Neuronal stem cell (in vitro differentiated cells): ENCODE measurements around the gene MINDY3.

Experiments
- DNase-seq: peaks from one replicate; pipeline ENCODE4 v3.0.0-alpha.2; 2013; ENCODE audit warnings: low spot score
- H2AFZ ChIP-seq: one replicate; pipeline ENCODE4 v1.6.1; 2013; ENCODE audit warnings: mild to moderate bottlenecking, low read length, inconsistent platforms
- H2AK5ac ChIP-seq: 2 replicates; pipeline ENCODE4 v1.6.1; 2013; ENCODE audit warnings: low read depth, mild to moderate bottlenecking, inconsistent platforms, low read length, moderate library complexity, mixed read lengths
- H2BK120ac ChIP-seq: 2 replicates; pipeline ENCODE4 v1.6.1; 2013; ENCODE audit warnings: low read depth, mild to moderate bottlenecking, inconsistent platforms, low read length, moderate library complexity, mixed read lengths
- H2BK12ac ChIP-seq: one replicate; pipeline ENCODE4 v1.6.1; 2013; ENCODE audit warnings: low read length, inconsistent platforms
- H2BK15ac ChIP-seq: 2 replicates; pipeline ENCODE4 v1.6.1; 2013; ENCODE audit warnings: mild to moderate bottlenecking, low read length, inconsistent platforms, mixed read lengths
- H2BK5ac ChIP-seq: one replicate; pipeline ENCODE4 v1.6.1; 2013; ENCODE audit warnings: inconsistent platforms, mild to moderate bottlenecking, low read length, moderate library complexity
- H3K14ac ChIP-seq: one replicate; pipeline ENCODE4 v1.6.1; 2013; ENCODE audit warnings: low read length, inconsistent platforms
- H3K18ac ChIP-seq: 2 replicates; pipeline ENCODE4 v1.6.1; 2013; ENCODE audit warnings: low read length, inconsistent platforms
- H3K23ac ChIP-seq: 2 replicates; pipeline ENCODE4 v1.6.1; 2013; ENCODE audit warnings: low read depth, mild to moderate bottlenecking, mixed read lengths, low read length, inconsistent platforms; ENCODE audit not compliant: poor library complexity
- H3K27ac ChIP-seq: replicated peaks from 3 replicates; pipeline ENCODE4 v1.5.1; 2013; ENCODE audit warnings: low read length, inconsistent platforms
- H3K27me3 ChIP-seq, 3 experiments: 2 replicates each; pipeline ENCODE4 v1.6.1; 2013; ENCODE audit warnings: low read length in 3 of 3, mild to moderate bottlenecking in 2 of 3, inconsistent platforms in 1 of 3, low read depth in 1 of 3, mixed read lengths in 1 of 3, moderate library complexity in 1 of 3; ENCODE audit not compliant: control insufficient read depth in 3 of 3, insufficient read depth in 3 of 3
- H3K36me3 ChIP-seq, 2 donors: replicated peaks in 1 of 2; 2 replicates each; pipeline ENCODE4 v1.6.1; 2013; ENCODE audit warnings: low read length in 2 of 2; ENCODE audit not compliant: control insufficient read depth in 2 of 2, insufficient read depth in 2 of 2
- H3K4ac ChIP-seq: 2 replicates; pipeline ENCODE4 v1.6.1; 2013; ENCODE audit warnings: inconsistent platforms, mild to moderate bottlenecking, low read length, moderate library complexity
- H3K4me1 ChIP-seq, 2 donors: 1 replicate in 1 of 2; 2 replicates in 1 of 2; pipeline ENCODE4 v1.6.1; 2013; ENCODE audit warnings: low read length in 2 of 2, low read depth in 1 of 2; ENCODE audit not compliant: control insufficient read depth in 2 of 2, insufficient read depth in 1 of 2
- H3K4me2 ChIP-seq: one replicate; pipeline ENCODE4 v1.6.1; 2013; ENCODE audit warnings: mild to moderate bottlenecking, low read length, inconsistent platforms; ENCODE audit not compliant: insufficient read depth, poor library complexity, severe bottlenecking
- H3K4me3 ChIP-seq, 2 donors: 2 replicates each; pipeline ENCODE4 v1.5.1; 2013; ENCODE audit warnings: low read length in 2 of 2, mild to moderate bottlenecking in 2 of 2, inconsistent platforms in 1 of 2, moderate library complexity in 1 of 2
- H3K79me1 ChIP-seq: one replicate; pipeline ENCODE4 v1.6.1; 2013; ENCODE audit warnings: low read depth, mild to moderate bottlenecking, inconsistent platforms, low read length, moderate library complexity
- H3K9ac ChIP-seq: one replicate; pipeline ENCODE4 v1.6.1; 2013; ENCODE audit warnings: mild to moderate bottlenecking, low read depth, low read length, inconsistent platforms; ENCODE audit not compliant: poor library complexity
- H3K9me3 ChIP-seq, 2 donors: replicated peaks in 1 of 2; 2 replicates each; pipeline versions ENCODE3 to v1.6.1; 2013; ENCODE audit warnings: low read length in 2 of 2, mild to moderate bottlenecking in 2 of 2, inconsistent platforms in 1 of 2, low read depth in 1 of 2, mixed read lengths in 1 of 2, moderate library complexity in 1 of 2; ENCODE audit not compliant: control insufficient read depth in 2 of 2, insufficient read depth in 1 of 2
- H4K8ac ChIP-seq: one replicate; pipeline ENCODE4 v1.6.1; 2013; ENCODE audit warnings: low read depth, mild to moderate bottlenecking, inconsistent platforms, low read length, moderate library complexity
- H4K91ac ChIP-seq: one replicate; pipeline ENCODE4 v1.6.1; 2013; ENCODE audit warnings: low read length, low read depth, mild to moderate bottlenecking, inconsistent platforms; ENCODE audit not compliant: poor library complexity
- WGBS, 2 donors: extraction: QIAGEN DNeasy Blood & Tissue Kit; methylation state at CpG; one replicate each; pipeline ENCODE4 v1.1.7; 2013; ENCODE audit warnings: missing lambda C conversion rate in 2 of 2, mixed read lengths in 1 of 2; ENCODE audit not compliant: insufficient read length in 2 of 2, insufficient replicate concordance in 1 of 2; ENCODE audit errors: extremely low coverage in 2 of 2; 5-methylcytosine and 5-hydroxymethylcytosine counted together

Gene MINDY3

GRCh38 chr10:15730341-15730740 is 130.0 kb downstream of the MINDY3 start:
- no peaks in the 10 kb centered on the region for H3K9me3 ChIP-seq

DNA sequence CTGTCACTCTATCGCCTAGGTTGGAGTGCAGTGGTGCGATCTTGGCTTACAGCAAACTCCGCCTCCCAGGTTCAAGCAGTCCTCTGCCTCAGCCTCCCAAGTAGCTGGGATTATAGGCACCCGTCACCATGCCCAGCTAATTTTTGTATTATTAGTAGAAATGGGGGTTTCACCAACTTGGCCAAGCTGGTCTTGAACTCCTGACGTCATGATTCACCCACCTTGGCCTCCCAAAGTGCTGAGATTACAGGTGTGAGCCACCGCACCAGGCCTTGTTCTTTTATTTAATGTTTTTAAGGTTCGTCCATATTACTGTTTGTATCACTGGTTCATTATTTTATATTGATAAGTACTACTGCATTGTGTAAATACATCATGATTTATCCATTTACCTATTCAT is 130.4 kb downstream of the MINDY3 start:
- no peak overlapping the region for H3K9ac ChIP-seq
- no peaks in the 10 kb centered on the region for H3K4me1 ChIP-seq
- H3K79me1 ChIP-seq, result no peaks in the 10 kb centered on the region
- no peak overlapping the region for H3K23ac ChIP-seq
- no peaks in the 10 kb centered on the region for H3K36me3 ChIP-seq
- no peak for DNase-seq
- H3K14ac ChIP-seq, result no peak overlapping the region
- H3K27me3 ChIP-seq, result peaks cover 0 to 3% (median 0%) of the 10 kb centered on the region in 3 experiments
- no peak overlapping the region for H3K4me2 ChIP-seq
- H2AK5ac ChIP-seq, result no peak overlapping the region
- H4K8ac ChIP-seq, result no peak overlapping the region
- H2BK12ac ChIP-seq, result no peak overlapping the region
- H3K9me3 ChIP-seq, result no peaks in the 10 kb centered on the region
- H3K27ac ChIP-seq, result no peak overlapping the region
- no peak overlapping the region for H2BK15ac ChIP-seq
- H2AFZ ChIP-seq, result no peak overlapping the region
- H3K18ac ChIP-seq, result no peak overlapping the region
- H3K4ac ChIP-seq, result no peak overlapping the region
- no CpG with 5 or more reads among the region's 7 CpGs for WGBS, 2 donors
- H2BK120ac ChIP-seq, result no peak overlapping the region
- no peak overlapping the region for H3K4me3 ChIP-seq
- H2BK5ac ChIP-seq, result no peak overlapping the region
- no peak overlapping the region for H4K91ac ChIP-seq

More at GRCh38 chr10:15730341-15730740, 130.0 kb downstream of the MINDY3 start:
- Histone ChIP-seq H3K23ac (no peak overlapping the region), H3K27me3 (no peaks in the 10 kb centered on the region), H4K91ac (no peak overlapping the region), H2BK12ac (no peak overlapping the region), H3K4me1 (no peaks in the 10 kb centered on the region), H2BK120ac (no peak overlapping the region), H4K8ac (no peak overlapping the region), H3K4ac (no peak overlapping the region), H3K9ac (no peak overlapping the region), H3K79me1 (no peaks in the 10 kb centered on the region), H3K4me2 (no peak overlapping the region), H2AFZ (no peak overlapping the region), H3K4me3 (no peak overlapping the region), H2BK15ac (no peak overlapping the region), H2BK5ac (no peak overlapping the region), H3K36me3 (no peaks in the 10 kb centered on the region), H3K18ac (no peak overlapping the region), H3K27ac (no peak overlapping the region), H2AK5ac (no peak overlapping the region), H3K14ac (no peak overlapping the region)
- WGBS, 2 donors, result no CpG with 5 or more reads among the region's 2 CpGs
- no peak for DNase-seq
